Measurements from ENCODE around the gene RFX4. TPM values are rescaled to one million over a fixed set of nuclear protein-coding genes. Genes with fewer than 3 reads are reported as not detected.

The RFX4 gene
- polyA plus RNA-seq, 2 of the 4 experiments (the other 2 are of a cell fraction), result not detected

GRCh38 chr12:106729611-106730010 is 146.8 kb downstream of the RFX4 start:
- Histone ChIP-seq H3K4me2 (no peak overlapping the region), H3K27ac (no peak overlapping the region), H3K4me1 (no peaks in the 10 kb centered on the region), H3K9me3 (no peaks in the 10 kb centered on the region), H3K4me3 (no peak overlapping the region)
- ChIA-PET CTCF (interaction anchor here (0.8 to 2.2 kb wide), 2 partner anchors 23 to 112 kb away, joined by 3 to 7 read pairs; no protein-coding TSS in a partner anchor), POLR2A (interaction anchor here (0.6 kb wide), 1 partner anchor 1629 kb away, joined by 4 read pairs; no protein-coding TSS in a partner anchor)
- TF ChIP-seq CHD2 (IDR thresholded peaks at IDR 0.05; ENCODE audit: low read length, partially characterized antibody) (no peak), EHMT2 (IDR thresholded peaks at IDR 0.05; ENCODE audit: low read depth) (no peak), MAFK (IDR thresholded peaks at IDR 0.05; ENCODE audit: partially characterized antibody) (no peak), RFX5 (IDR thresholded peaks at IDR 0.05) (no peak), HOXB13 (CRISPR knock-in tag; IDR thresholded peaks at IDR 0.05; ENCODE audit: low read depth) (no peak), NFE2L2 (conservative IDR thresholded peaks at IDR 0.05; ENCODE audit: low read length) (no peak), SREBF2 (IDR thresholded peaks at IDR 0.05) (no peak), ZSCAN20 (CRISPR knock-in tag; IDR thresholded peaks at IDR 0.05) (no peak), KDM1A (IDR thresholded peaks at IDR 0.05; ENCODE audit: low read depth) (no peak), CEBPB (IDR thresholded peaks at IDR 0.05) (no peak), MYC (IDR thresholded peaks at IDR 0.05; ENCODE audit: borderline replicate concordance, low read length) (no peak), FOSB (CRISPR knock-in tag; IDR thresholded peaks at IDR 0.05) (no peak)
- TF ChIP-seq, protein P1, sequence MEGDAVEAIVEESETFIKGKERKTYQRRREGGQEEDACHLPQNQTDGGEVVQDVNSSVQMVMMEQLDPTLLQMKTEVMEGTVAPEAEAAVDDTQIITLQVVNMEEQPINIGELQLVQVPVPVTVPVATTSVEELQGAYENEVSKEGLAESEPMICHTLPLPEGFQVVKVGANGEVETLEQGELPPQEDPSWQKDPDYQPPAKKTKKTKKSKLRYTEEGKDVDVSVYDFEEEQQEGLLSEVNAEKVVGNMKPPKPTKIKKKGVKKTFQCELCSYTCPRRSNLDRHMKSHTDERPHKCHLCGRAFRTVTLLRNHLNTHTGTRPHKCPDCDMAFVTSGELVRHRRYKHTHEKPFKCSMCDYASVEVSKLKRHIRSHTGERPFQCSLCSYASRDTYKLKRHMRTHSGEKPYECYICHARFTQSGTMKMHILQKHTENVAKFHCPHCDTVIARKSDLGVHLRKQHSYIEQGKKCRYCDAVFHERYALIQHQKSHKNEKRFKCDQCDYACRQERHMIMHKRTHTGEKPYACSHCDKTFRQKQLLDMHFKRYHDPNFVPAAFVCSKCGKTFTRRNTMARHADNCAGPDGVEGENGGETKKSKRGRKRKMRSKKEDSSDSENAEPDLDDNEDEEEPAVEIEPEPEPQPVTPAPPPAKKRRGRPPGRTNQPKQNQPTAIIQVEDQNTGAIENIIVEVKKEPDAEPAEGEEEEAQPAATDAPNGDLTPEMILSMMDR (IDR thresholded peaks at IDR 0.05), result no peak
- TF ChIP-seq, protein P2, sequence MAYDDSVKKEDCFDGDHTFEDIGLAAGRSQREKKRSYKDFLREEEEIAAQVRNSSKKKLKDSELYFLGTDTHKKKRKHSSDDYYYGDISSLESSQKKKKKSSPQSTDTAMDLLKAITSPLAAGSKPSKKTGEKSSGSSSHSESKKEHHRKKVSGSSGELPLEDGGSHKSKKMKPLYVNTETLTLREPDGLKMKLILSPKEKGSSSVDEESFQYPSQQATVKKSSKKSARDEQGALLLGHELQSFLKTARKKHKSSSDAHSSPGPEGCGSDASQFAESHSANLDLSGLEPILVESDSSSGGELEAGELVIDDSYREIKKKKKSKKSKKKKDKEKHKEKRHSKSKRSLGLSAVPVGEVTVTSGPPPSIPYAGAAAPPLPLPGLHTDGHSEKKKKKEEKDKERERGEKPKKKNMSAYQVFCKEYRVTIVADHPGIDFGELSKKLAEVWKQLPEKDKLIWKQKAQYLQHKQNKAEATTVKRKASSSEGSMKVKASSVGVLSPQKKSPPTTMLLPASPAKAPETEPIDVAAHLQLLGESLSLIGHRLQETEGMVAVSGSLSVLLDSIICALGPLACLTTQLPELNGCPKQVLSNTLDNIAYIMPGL (CRISPR knock-in tag; IDR thresholded peaks at IDR 0.05; ENCODE audit: borderline replicate concordance), result no peak
- FAIRE-seq (no peak), ATAC-seq (no peak), DNase-seq (ENCODE audit: low read depth in 1 of 2, low spot score in 1 of 2) (no peak)
- 82% methylated on average over 1 of the region's 1 CpG for WGBS (ENCODE audit: missing lambda C conversion rate)

- TF ChIP-seq FOSB (CRISPR knock-in tag; IDR thresholded peaks at IDR 0.05) (no peak), HEYL (CRISPR knock-in tag; IDR thresholded peaks at IDR 0.05) (no peak), EHMT2 (IDR thresholded peaks at IDR 0.05; ENCODE audit: low read depth) (no peak), GATA3 (IDR thresholded peaks at IDR 0.05; ENCODE audit: borderline replicate concordance) (no peak), JUN (IDR thresholded peaks at IDR 0.05) (no peak), NPAS2 (CRISPR knock-in tag; IDR thresholded peaks at IDR 0.05; ENCODE audit: borderline replicate concordance) (no peak), POLR2AphosphoS2 (conservative IDR thresholded peaks at IDR 0.05; ENCODE audit: low read length) (no peak), ZSCAN20 (CRISPR knock-in tag; IDR thresholded peaks at IDR 0.05) (no peak), HDAC2 (IDR thresholded peaks at IDR 0.05) (no peak), RCOR1 (IDR thresholded peaks at IDR 0.05; ENCODE audit: low read depth, low read length) (no peak), CEBPB (IDR thresholded peaks at IDR 0.05) (no peak), EHF (CRISPR knock-in tag; IDR thresholded peaks at IDR 0.05) (no peak)
- TF ChIP-seq, protein P3, sequence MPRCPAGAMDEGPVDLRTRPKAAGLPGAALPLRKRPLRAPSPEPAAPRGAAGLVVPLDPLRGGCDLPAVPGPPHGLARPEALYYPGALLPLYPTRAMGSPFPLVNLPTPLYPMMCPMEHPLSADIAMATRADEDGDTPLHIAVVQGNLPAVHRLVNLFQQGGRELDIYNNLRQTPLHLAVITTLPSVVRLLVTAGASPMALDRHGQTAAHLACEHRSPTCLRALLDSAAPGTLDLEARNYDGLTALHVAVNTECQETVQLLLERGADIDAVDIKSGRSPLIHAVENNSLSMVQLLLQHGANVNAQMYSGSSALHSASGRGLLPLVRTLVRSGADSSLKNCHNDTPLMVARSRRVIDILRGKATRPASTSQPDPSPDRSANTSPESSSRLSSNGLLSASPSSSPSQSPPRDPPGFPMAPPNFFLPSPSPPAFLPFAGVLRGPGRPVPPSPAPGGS (IDR thresholded peaks at IDR 0.05), result no peak
- TF ChIP-seq, protein P4, sequence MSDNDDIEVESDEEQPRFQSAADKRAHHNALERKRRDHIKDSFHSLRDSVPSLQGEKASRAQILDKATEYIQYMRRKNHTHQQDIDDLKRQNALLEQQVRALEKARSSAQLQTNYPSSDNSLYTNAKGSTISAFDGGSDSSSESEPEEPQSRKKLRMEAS (IDR thresholded peaks at IDR 0.05), result no peak
- TF ChIP-seq, protein P1 (IDR thresholded peaks at IDR 0.05), result no peak
- no peak for DNase-seq (ENCODE audit: low read depth in 1 of 2, low spot score in 1 of 2)
- ATAC-seq, result no peak
- 86% methylated on average over 5 of the region's 5 CpGs for WGBS (ENCODE audit: missing lambda C conversion rate)
- Histone ChIP-seq H3K27ac (no peak overlapping the region), H3K4me2 (no peak overlapping the region), H3K4me1 (no peaks in the 10 kb centered on the region), H3K9me3 (no peaks in the 10 kb centered on the region), H3K4me3 (no peak overlapping the region)
- no peak for FAIRE-seq
- POLR2A ChIA-PET, result no interaction called here
- CTCF ChIA-PET, result no interaction called here
These were observed 150.1 kb downstream of the RFX4 start for GRCh38 chr12:106732890-106733289.

Data from A549 (cell line).